Stimulated activated CD4-positive, alpha-beta T cell treated with anti-CD3 and anti-CD28 coated beads, Interleukin-4, amount 100 ng/mL, for 24 hours (primary cell): ENCODE measurements around the gene TBL1XR1.
"Not testable (repeated sequence)": the region's sequence is repeated elsewhere in the genome, so short reads cannot be mapped to it uniquely, and the experiment has no call there.

ENCODE experiments used
- DNase-seq: peaks from one replicate; pipeline ENCODE4 v3.0.0-alpha.2; 2020

The TBL1XR1 gene

DNA sequence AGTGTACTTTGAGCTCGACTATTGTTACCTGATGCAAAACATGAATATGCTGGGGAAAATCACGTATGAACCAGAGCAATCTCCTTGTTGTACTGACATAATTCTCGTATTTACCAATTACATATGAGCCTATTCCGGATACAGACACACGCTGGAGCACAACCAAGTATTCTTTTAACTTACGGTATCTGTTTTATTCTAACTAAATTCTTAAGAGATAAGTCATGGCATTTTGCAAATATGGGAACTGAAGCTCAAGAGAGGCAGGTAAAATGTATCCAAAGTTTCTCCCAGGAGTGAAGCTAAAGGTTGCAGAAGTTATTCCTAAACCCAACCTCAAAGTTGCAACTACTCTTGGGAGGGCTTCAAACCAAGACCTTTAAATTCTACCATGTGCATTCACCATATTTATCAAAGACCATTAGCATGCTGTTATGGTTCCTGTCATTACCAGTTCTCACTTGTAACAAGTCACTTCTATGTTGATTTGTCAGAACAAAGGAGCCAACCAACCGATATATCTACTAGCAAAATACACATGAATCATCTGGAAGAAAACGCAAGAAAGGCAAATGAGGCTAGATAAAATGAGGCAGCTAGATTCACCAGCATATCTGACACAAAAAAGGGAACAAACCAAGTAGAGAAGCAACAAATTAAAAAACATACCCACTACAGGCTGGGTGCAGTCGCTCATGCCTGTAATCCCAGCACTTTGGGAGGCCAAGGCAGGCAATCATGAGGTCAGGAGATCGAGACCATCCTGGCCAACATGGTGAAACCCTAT, 17.8 kb downstream of the TBL1XR1 start:
- no peak for DNase-seq

DNA sequence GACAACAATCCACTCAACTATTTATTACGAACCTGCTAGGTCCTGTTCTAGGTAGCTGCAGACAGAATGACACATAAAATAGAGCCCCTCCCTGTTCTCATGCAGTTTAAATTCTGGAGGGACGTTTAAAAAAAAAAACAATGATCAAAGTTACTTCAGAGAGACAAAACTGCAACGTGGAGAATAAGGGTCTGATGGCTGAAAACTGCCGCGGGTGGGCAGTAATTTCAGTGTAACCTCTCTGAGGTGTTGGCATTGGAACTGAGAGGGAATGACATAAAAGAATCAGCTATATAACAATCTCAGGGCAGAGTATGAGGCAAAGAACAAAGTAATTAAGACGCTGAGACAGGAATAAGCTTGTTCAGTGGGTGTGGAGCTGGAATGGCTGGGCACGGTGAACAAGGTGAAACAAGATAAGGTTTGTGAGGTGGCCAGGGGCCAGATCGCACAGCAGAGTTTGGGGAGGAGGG, 19.5 kb downstream of the TBL1XR1 start:
- DNase-seq = no peak

GRCh38 chr3:177174607-177175170, 22.6 kb downstream of the TBL1XR1 start:
- DNase-seq = no peak

DNA sequence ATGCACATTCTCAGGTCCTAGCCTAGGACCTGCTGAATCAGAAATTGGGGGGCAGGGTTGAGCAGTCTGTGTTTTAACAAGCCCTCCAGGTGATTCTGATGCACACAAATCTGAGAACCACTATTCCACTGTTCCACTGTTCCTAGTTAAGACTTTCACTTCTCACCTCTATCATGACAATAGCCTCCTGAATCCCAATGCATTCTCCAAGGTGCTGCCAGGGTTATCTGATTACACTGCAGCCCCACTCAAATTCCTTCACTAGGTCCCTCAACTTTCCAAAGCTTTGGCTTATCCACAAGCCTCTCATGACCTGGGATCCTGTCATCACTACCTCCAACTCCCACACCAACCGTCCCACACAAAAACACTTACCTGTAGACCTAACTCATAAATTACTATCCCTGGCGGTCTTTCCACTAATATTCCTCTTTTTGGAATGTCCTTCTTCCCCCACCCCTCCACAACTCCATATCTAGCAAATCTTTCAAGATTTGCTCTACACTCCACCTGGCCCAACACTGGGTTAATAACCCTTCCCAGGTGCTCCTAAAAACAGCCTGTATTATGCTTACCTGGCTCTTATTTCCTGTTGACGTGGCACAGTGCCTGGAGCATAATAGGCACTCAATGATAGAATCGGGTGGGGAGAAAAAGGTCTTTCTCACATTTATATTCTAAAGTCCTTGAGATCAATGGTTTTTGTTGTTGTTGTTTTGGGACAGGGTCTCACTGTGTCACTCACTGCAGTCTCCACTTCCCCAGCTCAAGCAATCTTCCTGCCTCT, 27.2 kb downstream of the TBL1XR1 start:
- DNase-seq = no peak

DNA sequence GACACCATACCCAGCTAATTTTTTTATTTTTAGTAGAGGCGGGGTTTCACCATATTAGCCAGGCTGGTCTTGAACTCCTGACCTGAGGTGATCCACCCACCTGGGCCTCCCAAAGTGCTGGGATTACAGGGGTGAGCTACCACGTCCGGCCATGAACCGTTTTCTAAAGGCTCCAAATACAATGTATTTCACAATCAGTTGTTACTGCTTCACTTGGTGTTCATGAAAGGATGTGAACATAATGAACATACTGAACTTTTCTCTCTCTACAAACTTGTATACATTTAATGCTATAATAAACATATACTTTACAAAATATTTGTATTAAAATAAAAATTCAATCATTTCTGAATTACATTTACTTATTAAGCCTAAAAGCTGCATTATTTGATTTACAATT, 28.9 kb downstream of the TBL1XR1 start:
- no peak for DNase-seq

GRCh38 chr3:177162742-177163141, 34.5 kb downstream of the TBL1XR1 start:
- no peak for DNase-seq

DNA sequence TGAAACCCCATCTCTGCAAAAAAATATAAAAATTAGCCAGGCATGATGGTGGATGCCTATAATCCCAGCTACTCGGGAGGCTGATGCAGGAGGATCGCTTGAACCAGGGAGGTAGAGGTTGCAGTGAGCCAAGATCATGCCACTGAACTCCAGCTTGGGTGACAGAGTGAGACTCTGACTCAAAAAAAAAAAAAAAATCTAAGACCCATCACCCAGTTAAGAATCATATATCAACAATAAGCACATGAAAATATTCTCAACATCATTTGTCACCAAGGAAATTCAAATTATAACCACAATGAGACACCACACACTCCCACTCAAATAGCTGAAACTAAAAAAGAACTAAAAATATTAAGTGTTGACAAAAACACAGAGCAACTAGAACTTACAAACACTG, 35.7 kb downstream of the TBL1XR1 start:
- not testable (repeated sequence) for DNase-seq

DNA sequence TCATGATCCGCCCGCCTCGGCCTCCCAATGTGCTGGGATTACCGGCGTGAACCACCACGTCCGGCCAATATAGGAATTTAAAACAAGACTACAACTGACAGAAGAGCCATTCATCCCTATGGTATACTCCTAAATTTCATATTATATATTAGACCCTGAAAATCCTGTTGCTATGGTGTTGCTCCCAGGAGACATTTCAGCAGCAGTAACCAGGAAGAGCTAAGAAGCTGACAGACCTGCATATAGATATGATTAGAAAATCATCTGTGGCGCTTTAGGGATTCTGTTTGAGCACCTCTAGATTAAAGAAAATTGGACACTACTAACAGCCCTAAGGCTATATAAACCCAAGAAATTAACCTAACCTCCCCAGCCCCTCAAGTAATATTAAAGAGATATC, 38.8 kb downstream of the TBL1XR1 start:
- DNase-seq = no peak

- no peak for DNase-seq
Observed at GRCh38 chr3:177157492-177157891, 39.8 kb downstream of the TBL1XR1 start.

DNA sequence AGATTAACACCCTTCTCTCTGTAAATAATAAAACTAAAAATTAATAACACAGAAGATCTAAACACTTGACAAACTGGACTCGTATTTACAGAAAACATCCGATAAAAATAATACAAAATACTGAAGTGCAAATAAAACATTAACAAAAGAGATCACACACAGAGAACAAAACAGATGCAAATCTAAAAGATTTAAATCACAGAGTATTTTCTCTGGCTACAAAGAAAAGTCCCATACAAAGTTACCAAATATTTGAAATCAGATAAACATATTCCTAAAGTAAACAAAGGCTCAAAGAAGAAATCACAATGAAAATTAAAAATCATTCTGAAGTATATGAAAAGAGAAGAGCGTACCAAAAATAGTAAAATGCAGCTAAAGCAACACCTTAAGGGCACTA, 42.5 kb downstream of the TBL1XR1 start:
- DNase-seq = no peak

DNA sequence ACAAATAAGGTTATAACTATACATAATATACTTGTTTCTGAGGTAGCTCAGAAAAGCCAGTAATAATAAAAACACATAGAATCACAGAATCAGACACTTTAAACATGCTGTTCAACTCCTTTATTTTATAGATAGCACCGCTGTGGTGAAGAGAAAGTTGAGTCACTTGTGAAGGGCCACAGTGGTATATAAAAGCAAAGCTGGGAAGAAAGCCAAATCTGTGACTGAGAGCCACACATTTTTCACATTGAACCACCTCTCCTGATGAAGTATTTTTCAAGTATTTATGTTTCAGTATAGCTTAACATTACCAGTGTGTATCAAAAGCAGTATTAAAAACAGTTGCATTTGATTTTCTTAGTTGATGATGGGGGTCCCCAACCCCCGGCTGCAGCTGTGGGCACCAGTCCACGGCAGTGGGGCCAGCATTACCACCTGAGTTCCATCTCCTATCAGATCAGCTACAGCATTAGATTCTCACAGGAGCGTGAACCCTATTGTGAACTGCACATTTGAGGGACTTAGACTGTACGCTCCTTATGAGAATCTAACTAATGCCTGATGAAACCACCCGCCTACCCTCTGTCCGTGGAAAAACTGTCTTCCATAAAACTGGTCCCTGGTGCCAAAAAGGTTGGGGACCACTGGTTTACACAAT, 46.2 kb downstream of the TBL1XR1 start:
- DNase-seq = peak; percentile 26

- DNase-seq = no peak
Observed at GRCh38 chr3:177150218-177150916, 46.9 kb downstream of the TBL1XR1 start.

GRCh38 chr3:177149106-177149505, 48.2 kb downstream of the TBL1XR1 start:
- no peak for DNase-seq

DNA sequence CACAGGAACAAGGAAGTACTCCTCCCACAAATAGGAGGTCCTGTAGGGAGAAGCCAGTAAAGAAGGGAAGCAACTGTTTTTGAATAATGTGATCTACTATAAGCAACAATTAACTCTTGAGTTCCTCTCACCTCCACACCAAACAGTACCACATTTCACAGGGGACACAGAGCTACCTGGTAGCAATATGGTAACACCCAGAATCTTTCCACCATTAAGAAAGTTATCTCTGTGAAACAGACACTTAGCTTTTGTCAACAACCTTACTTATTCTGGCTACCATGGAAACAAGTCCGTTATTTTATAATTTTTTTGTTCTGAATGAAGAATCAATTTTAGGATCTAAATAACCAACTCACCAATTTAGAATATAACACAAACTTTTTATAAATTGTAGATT, 49.5 kb downstream of the TBL1XR1 start:
- no peak for DNase-seq

- DNase-seq = no peak
Observed at GRCh38 chr3:177146646-177147045, 50.6 kb downstream of the TBL1XR1 start.

DNA sequence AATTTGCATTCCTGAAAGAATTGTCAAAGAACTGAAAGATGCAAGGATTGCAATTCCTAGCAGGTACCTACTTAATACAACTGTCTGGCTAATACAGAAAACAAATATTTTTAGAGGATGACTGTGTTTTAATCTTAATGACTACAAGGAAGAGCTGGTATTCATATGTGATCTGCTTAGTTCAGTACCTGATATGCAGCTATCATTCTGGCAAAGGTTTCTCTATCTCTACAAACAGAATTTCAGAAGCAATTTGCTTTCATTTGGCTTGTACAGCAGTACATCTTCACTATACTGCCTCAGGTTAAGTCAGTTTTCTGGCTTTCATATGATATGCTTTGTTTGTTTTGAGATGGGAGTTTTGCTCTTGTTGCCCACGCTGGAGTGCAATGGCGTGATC, 51.3 kb downstream of the TBL1XR1 start:
- no peak for DNase-seq

GRCh38 chr3:177145381-177145780, 51.9 kb downstream of the TBL1XR1 start:
- DNase-seq = no peak

DNA sequence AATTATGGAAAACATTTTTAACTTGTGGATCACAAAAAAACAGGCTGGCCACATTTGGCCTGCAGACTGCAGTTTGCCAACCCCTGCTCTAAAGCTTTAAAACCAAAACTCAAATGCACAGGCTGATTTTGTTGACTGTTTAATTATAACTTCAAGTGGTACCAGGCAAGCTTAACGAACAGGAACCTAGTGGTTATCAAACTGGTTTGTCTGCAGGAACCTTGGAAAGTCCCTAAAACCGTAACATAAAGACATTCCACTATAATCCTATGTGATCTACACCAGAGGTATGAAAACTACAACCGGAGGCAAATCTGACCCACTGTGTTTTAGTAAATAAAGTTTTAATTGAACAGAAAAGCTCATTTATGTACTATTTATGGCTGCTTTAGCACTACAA, 52.4 kb downstream of the TBL1XR1 start:
- no peak for DNase-seq

DNA sequence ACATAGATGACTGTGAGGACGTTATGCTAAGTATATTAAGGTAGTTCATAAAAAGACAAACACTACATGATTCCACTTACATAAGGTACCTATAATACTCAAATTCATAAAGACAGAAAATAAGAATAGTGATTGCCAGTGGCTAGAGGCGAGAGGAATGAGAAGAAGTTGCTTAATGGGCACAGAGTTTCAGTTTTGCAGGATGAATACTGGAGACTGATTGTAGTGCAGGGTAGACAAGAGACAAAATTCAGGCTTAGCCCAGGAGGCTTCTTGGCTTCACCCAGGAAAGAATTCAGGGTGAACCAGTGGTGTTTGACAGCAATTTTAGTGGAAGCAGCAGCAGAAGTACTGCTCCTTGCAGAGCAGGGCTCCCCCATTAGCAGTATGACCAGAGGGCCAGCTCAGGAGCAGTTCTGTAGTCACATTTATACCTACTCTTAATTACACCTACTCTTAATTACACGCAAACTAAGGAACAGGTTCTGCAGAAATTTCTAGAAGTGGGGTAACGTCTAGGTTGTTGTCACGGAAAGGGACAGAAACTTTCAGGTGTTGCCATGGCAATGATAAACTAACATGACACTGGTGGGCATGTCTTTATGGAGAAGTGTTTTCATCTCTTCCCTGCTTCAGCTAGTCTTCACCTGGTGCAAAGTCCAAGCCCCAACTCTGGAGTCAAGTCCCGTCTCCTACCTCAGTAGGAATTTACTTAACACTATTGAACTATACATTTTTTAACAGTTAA, 55.2 kb downstream of the TBL1XR1 start:
- no peak for DNase-seq

- no peak for DNase-seq
Observed at GRCh38 chr3:177141471-177141870, 55.8 kb downstream of the TBL1XR1 start.

DNA sequence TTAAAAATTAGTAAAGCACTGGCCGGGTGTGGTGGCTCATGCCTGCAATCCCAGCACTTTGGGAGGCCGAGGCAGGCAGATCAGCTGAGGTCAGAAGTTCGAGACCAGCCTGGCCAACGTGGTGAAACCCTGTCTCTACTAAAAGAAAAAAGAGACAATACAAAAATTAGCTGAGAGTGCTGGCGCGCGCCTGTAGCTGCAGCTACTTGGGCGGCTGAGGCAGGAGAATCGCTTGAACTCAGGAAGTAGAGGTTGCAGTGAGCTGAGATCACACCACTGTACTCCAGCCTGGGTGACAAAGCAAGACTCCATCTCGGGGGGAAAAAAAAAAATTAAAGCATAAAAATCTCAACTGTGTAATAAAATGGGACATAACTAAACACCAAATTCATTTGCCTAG, 58.1 kb downstream of the TBL1XR1 start:
- not testable (repeated sequence) for DNase-seq
